ENCODE results near the gene MEG3. TPM values are rescaled to one million over a fixed set of nuclear protein-coding genes. Genes with fewer than 3 reads are reported as not detected.
"Not testable (repeated sequence)": the region's sequence is repeated elsewhere in the genome, so short reads cannot be mapped to it uniquely, and the experiment has no call there.

The MEG3 gene
- total RNA-seq, 2 experiments from 2014 or later: not detected

DNA sequence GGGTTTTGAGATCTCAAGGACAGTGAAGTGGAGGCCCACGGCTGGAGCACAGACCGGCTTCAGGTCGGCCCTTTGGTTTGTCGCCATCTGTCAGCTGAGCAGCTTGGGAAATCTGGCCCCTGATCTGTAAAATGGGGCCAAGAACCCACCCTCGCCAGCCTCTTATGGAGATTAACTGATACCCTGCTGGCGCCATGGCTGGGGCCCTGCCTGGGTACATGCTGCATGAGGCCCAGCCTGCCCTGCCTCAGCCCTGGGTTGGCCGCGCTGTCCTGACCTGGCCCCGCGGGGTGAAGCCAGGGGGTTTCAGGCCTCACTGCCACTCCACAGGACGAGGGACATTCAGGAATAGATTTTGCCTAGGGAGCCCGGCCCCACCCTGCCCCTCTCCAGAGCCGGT lies 33.9 kb upstream of the MEG3 start:
- Histone ChIP-seq H3K9me3 (ENCODE audit: low read length) (no peaks in the 10 kb centered on the region), H3K9me2 (ENCODE audit: insufficient read depth, low read length) (no peaks in the 10 kb centered on the region), H3K36me3 (ENCODE audit: insufficient read depth, low read length) (no peaks in the 10 kb centered on the region), H3K4me2 (ENCODE audit: low read length) (no peak overlapping the region), H4K20me1 (ENCODE audit: insufficient read depth, low read length) (no peaks in the 10 kb centered on the region), H3K4me1 (ENCODE audit: insufficient read depth, low read length, poor library complexity, severe bottlenecking) (no peaks in the 10 kb centered on the region), H3K4me3 (ENCODE audit: low read depth, low read length, poor library complexity, severe bottlenecking) (no peak overlapping the region), H3K27ac (ENCODE audit: low read depth, low read length, poor library complexity, severe bottlenecking) (no peak overlapping the region), H3K79me2 (ENCODE audit: insufficient read depth, low read depth, low read length) (no peaks in the 10 kb centered on the region), H2AFZ (ENCODE audit: low read length) (no peak overlapping the region)
- POLR2A ChIA-PET: no interaction called here
- TF ChIP-seq EZH2phosphoT487 (IDR thresholded peaks at IDR 0.05; ENCODE audit: borderline replicate concordance, low read depth, low read length): no peak
- TF ChIP-seq CTCF (conservative IDR thresholded peaks at IDR 0.05; ENCODE audit: low read length): no peak
- intact Hi-C loops (cut with micrococcal nuclease; ENCODE audit: unreplicated experiment): no loop called here
- CTCF ChIA-PET (ENCODE audit: unreplicated experiment): no interaction called here
- DNase-seq (ENCODE audit: low spot score): no peak
- BruUV-seq (replicated peaks): no TSS peak

- CTCF ChIA-PET (ENCODE audit: unreplicated experiment): no interaction called here
- Histone ChIP-seq H3K79me2 (ENCODE audit: insufficient read depth, low read depth, low read length) (no peaks in the 10 kb centered on the region), H3K4me1 (ENCODE audit: insufficient read depth, low read length, poor library complexity, severe bottlenecking) (no peaks in the 10 kb centered on the region)
Measured at GRCh38 chr14:100796946-100797345, 29.0 kb upstream of the MEG3 start.

GRCh38 chr14:100800041-100800440 lies 25.9 kb upstream of the MEG3 start:
- H3K79me2 ChIP-seq (ENCODE audit: insufficient read depth, low read depth, low read length): no peaks in the 10 kb centered on the region
- ChIA-PET CTCF (ENCODE audit: unreplicated experiment) (no interaction called here), POLR2A (no interaction called here)
- no peaks in the 10 kb centered on the region for H3K4me1 ChIP-seq (ENCODE audit: insufficient read depth, low read length, poor library complexity, severe bottlenecking)
- H3K4me3 ChIP-seq (ENCODE audit: low read depth, low read length, poor library complexity, severe bottlenecking): no peak overlapping the region
- TF ChIP-seq CTCF (conservative IDR thresholded peaks at IDR 0.05; ENCODE audit: low read length) (no peak), EZH2phosphoT487 (IDR thresholded peaks at IDR 0.05; ENCODE audit: borderline replicate concordance, low read depth, low read length) (no peak)
- no peak overlapping the region for H3K4me2 ChIP-seq (ENCODE audit: low read length)
- H2AFZ ChIP-seq (ENCODE audit: low read length): no peak overlapping the region
- no peaks in the 10 kb centered on the region for H3K36me3 ChIP-seq (ENCODE audit: insufficient read depth, low read length)
- H3K27ac ChIP-seq (ENCODE audit: low read depth, low read length, poor library complexity, severe bottlenecking): no peak overlapping the region
- H3K9me2 ChIP-seq (ENCODE audit: insufficient read depth, low read length): no peaks in the 10 kb centered on the region
- no peaks in the 10 kb centered on the region for H3K9me3 ChIP-seq (ENCODE audit: low read length)
- H4K20me1 ChIP-seq (ENCODE audit: insufficient read depth, low read length): no peaks in the 10 kb centered on the region
- intact Hi-C loops (cut with micrococcal nuclease; ENCODE audit: unreplicated experiment): no loop called here
- no peak for DNase-seq (ENCODE audit: low spot score)
- BruUV-seq (replicated peaks): no TSS peak

More at GRCh38 chr14:100796946-100797345, 29.0 kb upstream of the MEG3 start:
- Histone ChIP-seq H3K9me3 (ENCODE audit: low read length) (no peaks in the 10 kb centered on the region), H4K20me1 (ENCODE audit: insufficient read depth, low read length) (no peaks in the 10 kb centered on the region), H3K9me2 (ENCODE audit: insufficient read depth, low read length) (no peaks in the 10 kb centered on the region), H3K36me3 (ENCODE audit: insufficient read depth, low read length) (no peaks in the 10 kb centered on the region), H3K4me3 (ENCODE audit: low read depth, low read length, poor library complexity, severe bottlenecking) (no peak overlapping the region), H3K4me2 (ENCODE audit: low read length) (no peak overlapping the region), H3K27ac (ENCODE audit: low read depth, low read length, poor library complexity, severe bottlenecking) (no peak overlapping the region), H2AFZ (ENCODE audit: low read length) (no peak overlapping the region)
- BruUV-seq (replicated peaks): no TSS peak
- intact Hi-C loops (cut with micrococcal nuclease; ENCODE audit: unreplicated experiment): no loop called here
- TF ChIP-seq EZH2phosphoT487 (IDR thresholded peaks at IDR 0.05; ENCODE audit: borderline replicate concordance, low read depth, low read length) (no peak), CTCF (conservative IDR thresholded peaks at IDR 0.05; ENCODE audit: low read length) (no peak)
- POLR2A ChIA-PET: no interaction called here
- no peak for DNase-seq (ENCODE audit: low spot score)

- H3K4me1 ChIP-seq (ENCODE audit: insufficient read depth, low read length, poor library complexity, severe bottlenecking); H2AFZ ChIP-seq (ENCODE audit: low read length); H4K20me1 ChIP-seq (ENCODE audit: insufficient read depth, low read length); BruUV-seq (replicated peaks); DNase-seq (ENCODE audit: low spot score); H3K9me2 ChIP-seq (ENCODE audit: insufficient read depth, low read length); H3K27ac ChIP-seq (ENCODE audit: low read depth, low read length, poor library complexity, severe bottlenecking); H3K36me3 ChIP-seq (ENCODE audit: insufficient read depth, low read length); intact Hi-C loops (cut with micrococcal nuclease; ENCODE audit: unreplicated experiment); H3K9me3 ChIP-seq (ENCODE audit: low read length); H3K79me2 ChIP-seq (ENCODE audit: insufficient read depth, low read depth, low read length); POLR2A ChIA-PET; H3K4me3 ChIP-seq (ENCODE audit: low read depth, low read length, poor library complexity, severe bottlenecking); H3K4me2 ChIP-seq (ENCODE audit: low read length); CTCF ChIA-PET (ENCODE audit: unreplicated experiment): not testable (repeated sequence)
Measured at GRCh38 chr14:100801433-100801832, 24.5 kb upstream of the MEG3 start.

Data from OCI-LY7 (cell line).